Effector memory CD8-positive, alpha-beta T cell (primary cell): ENCODE measurements around the gene OR2B2.
"Not testable (repeated sequence)": the region's sequence is repeated elsewhere in the genome, so short reads cannot be mapped to it uniquely, and the experiment has no call there.

Experiments used
- ATAC-seq: fragments of 150-1000 bp; cut with Tn5 transposase; replicated peaks from 2 replicates; pipeline ENCODE4 v1.10.0; 2021; ENCODE audit warnings: mild to moderate bottlenecking, moderate library complexity
- DNase-seq, 3 experiments: peaks; one replicate each; pipeline ENCODE4 v3.0.0; 2021
- H3K27ac Mint-ChIP-seq, 2 donors: one replicate each; pipeline ENCODE4 v1.8.0; 2022; ENCODE audit warnings: mild to moderate bottlenecking in 2 of 2, mixed read lengths in 2 of 2, moderate library complexity in 2 of 2
- H3K27me3 Mint-ChIP-seq, 2 donors: one replicate each; pipeline ENCODE4 v1.8.0; 2022; ENCODE audit warnings: mixed read lengths in 2 of 2
- H3K36me3 Mint-ChIP-seq: one replicate; pipeline ENCODE4 v1.8.0; 2022; ENCODE audit warnings: mild to moderate bottlenecking, moderate library complexity, mixed read lengths; ENCODE audit not compliant: insufficient read depth
- H3K4me1 Mint-ChIP-seq, 2 donors: one replicate each; pipeline ENCODE4 v1.8.0; 2022; ENCODE audit warnings: low read depth in 2 of 2, mixed read lengths in 2 of 2
- H3K4me3 Mint-ChIP-seq, 2 donors: one replicate each; pipeline ENCODE4 v1.8.0; 2022; ENCODE audit warnings: mild to moderate bottlenecking in 2 of 2, mixed read lengths in 2 of 2, moderate library complexity in 2 of 2
- H3K9me3 Mint-ChIP-seq, 2 donors: one replicate each; pipeline ENCODE4 v1.8.0; 2022; ENCODE audit warnings: mixed read lengths in 2 of 2

OR2B2 gene

DNA sequence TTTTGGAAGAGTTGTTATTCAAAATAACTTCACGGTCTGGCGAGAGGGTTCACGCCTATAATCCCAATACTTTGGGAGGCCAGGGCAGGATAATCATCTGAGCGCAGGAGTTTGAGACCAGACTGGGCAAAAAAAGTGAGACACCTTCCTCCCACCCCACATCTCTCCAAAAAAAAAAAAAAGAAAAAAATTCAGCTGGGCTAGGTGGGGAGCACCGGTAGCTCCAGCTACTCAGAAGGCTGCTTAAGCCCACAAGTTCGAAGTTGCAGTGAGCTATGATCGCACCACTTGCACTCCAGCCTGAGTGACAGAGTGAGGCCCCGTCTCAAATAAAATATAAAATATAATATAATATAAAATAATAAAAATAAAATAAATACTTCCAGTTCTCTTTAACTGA lies 10.4 kb downstream of the OR2B2 start:
- H3K27ac Mint-ChIP-seq, result peak overlapping the region; percentile 100
- ATAC-seq, result no peak
- H3K4me3 Mint-ChIP-seq, result peak overlapping the region; percentile 85 to 88

DNA sequence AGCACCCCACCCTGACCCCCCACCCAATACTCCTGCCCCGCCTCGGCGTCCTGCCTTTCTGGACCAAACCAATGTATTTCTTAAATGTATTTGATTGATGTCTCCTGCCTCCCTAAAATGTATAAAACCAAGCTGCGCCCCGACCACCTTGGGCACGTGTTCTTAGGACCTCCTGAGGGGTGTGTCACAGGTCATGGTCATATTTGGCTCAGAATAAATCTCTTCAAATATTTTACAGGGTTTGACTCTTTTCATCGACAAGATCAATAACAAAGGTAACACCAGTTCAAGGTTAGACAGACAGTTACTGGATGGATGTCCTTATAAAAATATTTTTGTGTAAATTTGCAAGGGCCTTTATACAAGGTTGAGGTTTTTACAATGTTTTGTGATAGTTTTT lies 12.0 kb downstream of the OR2B2 start:
- H3K27me3 Mint-ChIP-seq, H3K9me3 Mint-ChIP-seq, H3K4me1 Mint-ChIP-seq, H3K4me3 Mint-ChIP-seq, ATAC-seq, H3K27ac Mint-ChIP-seq, DNase-seq: not testable (repeated sequence)
- H3K36me3 Mint-ChIP-seq, result peaks cover 28% of the 10 kb centered on the region

More for the DNA sequence above, 10.4 kb downstream of the OR2B2 start:
- H3K4me1 Mint-ChIP-seq, result peaks cover 7% of the 10 kb centered on the region in 2 donors
- H3K9me3 Mint-ChIP-seq, result no peaks in the 10 kb centered on the region
- no peak for DNase-seq
- H3K36me3 Mint-ChIP-seq, result peaks cover 28% of the 10 kb centered on the region
- H3K27me3 Mint-ChIP-seq, result peaks cover 0 to 18% of the 10 kb centered on the region in 2 donors

GRCh38 chr6:27899543-27899942 lies 12.7 kb downstream of the OR2B2 start:
- DNase-seq, result no peak
- Mint-ChIP-seq H3K4me1 (peaks cover 7% of the 10 kb centered on the region in 2 donors), H3K27me3 (peaks cover 0 to 4% of the 10 kb centered on the region in 2 donors), H3K9me3 (no peaks in the 10 kb centered on the region), H3K36me3 (peaks cover 28% of the 10 kb centered on the region), H3K4me3 (no peak overlapping the region), H3K27ac (no peak overlapping the region)
- ATAC-seq, result no peak

DNA sequence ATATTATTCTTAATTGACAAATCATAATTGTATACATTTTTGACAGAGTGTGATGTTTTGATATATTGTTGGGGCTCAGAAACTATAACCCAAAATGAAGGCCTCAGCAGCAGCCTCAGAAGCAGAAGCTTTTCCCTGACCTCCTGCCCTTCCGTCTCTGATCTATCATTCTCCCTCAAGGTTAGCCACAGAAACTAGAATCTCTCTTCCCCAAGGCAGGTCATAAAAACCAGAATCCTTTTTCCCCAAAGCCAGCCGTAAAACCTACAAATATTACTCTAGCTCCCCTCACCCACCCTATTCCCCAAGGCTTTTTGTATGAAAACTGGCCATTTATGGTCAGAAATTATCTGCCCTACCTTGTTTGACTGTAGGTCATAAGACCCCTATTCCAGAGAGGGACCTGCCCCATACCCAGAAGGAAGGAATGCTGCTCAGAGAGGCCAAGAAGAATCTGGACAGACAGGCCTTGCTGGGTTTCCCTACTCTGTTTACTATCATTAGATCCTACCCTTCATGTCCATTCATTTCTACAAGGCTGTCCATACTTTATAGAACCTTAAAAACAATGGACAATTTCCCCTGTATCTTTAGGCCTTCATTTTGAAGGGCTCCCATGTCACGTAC lies 14.5 kb downstream of the OR2B2 start:
- no peak overlapping the region for H3K27ac Mint-ChIP-seq
- H3K4me1 Mint-ChIP-seq, result peaks cover 14 to 15% of the 10 kb centered on the region in 2 donors
- no peaks in the 10 kb centered on the region for H3K9me3 Mint-ChIP-seq
- no peaks in the 10 kb centered on the region for H3K27me3 Mint-ChIP-seq
- peaks cover 16% of the 10 kb centered on the region for H3K36me3 Mint-ChIP-seq
- no peak overlapping the region for H3K4me3 Mint-ChIP-seq
- ATAC-seq (no peak), DNase-seq (no peak)

GRCh38 chr6:27896398-27896796 lies 15.8 kb downstream of the OR2B2 start:
- ATAC-seq (no peak), DNase-seq (no peak)
- H3K9me3 Mint-ChIP-seq, result peaks cover 0 to 5% of the 10 kb centered on the region in 2 donors
- peaks cover 3% of the 10 kb centered on the region for H3K36me3 Mint-ChIP-seq
- peak overlapping the region; percentile 40 to 44 for H3K4me3 Mint-ChIP-seq
- H3K27ac Mint-ChIP-seq, result no peak overlapping the region
- H3K4me1 Mint-ChIP-seq, result peaks cover 15 to 17% of the 10 kb centered on the region in 2 donors
- H3K27me3 Mint-ChIP-seq, result no peaks in the 10 kb centered on the region

- peaks cover 0 to 7% of the 10 kb centered on the region in 2 donors for H3K9me3 Mint-ChIP-seq
- no peak overlapping the region for H3K27ac Mint-ChIP-seq
- H3K27me3 Mint-ChIP-seq, result no peaks in the 10 kb centered on the region
- ATAC-seq, result peak; percentile 28
- no peak overlapping the region for H3K4me3 Mint-ChIP-seq
- no peaks in the 10 kb centered on the region for H3K36me3 Mint-ChIP-seq
- DNase-seq, result peak; percentile 53 to 67 (median 61)
- H3K4me1 Mint-ChIP-seq, result peaks cover 24 to 28% of the 10 kb centered on the region in 2 donors
Observed at GRCh38 chr6:27894839-27895762, 17.1 kb downstream of the OR2B2 start.

GRCh38 chr6:27893836-27894807 lies 18.1 kb downstream of the OR2B2 start:
- Mint-ChIP-seq H3K27me3 (no peaks in the 10 kb centered on the region), H3K27ac (no peak overlapping the region), H3K4me3 (no peak overlapping the region), H3K4me1 (peaks cover 30 to 36% of the 10 kb centered on the region in 2 donors), H3K9me3 (peaks cover 0 to 7% of the 10 kb centered on the region in 2 donors), H3K36me3 (no peaks in the 10 kb centered on the region)
- ATAC-seq, result peak; percentile 9
- DNase-seq, result peak; percentile 70 to 73 (median 73)

DNA sequence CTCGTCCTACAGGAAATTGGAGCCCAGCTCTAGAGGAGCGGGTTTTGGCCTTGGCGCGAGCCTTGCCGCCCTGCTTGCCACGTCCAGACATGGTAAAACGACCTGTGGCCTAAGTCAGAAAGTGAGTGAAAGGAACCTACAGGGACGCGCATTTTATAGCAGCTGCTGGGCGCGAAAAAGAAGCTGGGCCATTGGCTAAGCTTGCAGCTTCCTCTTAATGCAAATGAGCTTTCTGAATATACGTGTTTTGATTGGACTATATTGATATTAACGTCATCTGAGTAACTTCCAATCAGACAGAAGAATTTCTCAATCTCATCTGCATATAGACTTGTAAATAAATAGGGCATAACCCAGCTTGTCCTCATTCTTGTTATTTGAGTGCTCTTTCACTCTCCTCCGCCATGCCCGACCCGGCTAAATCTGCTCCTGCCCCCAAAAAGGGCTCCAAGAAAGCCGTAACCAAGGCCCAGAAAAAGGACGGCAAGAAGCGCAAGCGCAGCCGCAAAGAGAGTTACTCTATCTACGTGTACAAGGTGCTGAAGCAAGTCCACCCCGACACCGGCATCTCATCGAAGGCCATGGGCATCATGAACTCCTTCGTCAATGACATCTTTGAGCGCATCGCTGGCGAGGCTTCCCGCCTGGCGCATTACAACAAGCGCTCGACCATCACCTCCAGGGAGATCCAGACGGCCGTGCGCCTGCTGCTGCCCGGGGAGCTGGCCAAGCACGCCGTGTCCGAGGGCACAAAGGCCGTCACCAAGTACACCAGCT lies 18.9 kb downstream of the OR2B2 start:
- H3K36me3 Mint-ChIP-seq, result no peaks in the 10 kb centered on the region
- H3K4me1 Mint-ChIP-seq, result peaks cover 30 to 36% of the 10 kb centered on the region in 2 donors
- peak; percentile 82 to 88 (median 84) for DNase-seq
- ATAC-seq, result peak; percentile 68
- no peaks in the 10 kb centered on the region for H3K27me3 Mint-ChIP-seq
- H3K27ac Mint-ChIP-seq, result no peak overlapping the region
- peaks cover 0 to 7% of the 10 kb centered on the region in 2 donors for H3K9me3 Mint-ChIP-seq
- H3K4me3 Mint-ChIP-seq, result no peak overlapping the region

GRCh38 chr6:27892649-27893058 lies 19.5 kb downstream of the OR2B2 start:
- no peaks in the 10 kb centered on the region for H3K27me3 Mint-ChIP-seq
- no peak overlapping the region for H3K27ac Mint-ChIP-seq
- ATAC-seq, result peak; percentile 12
- H3K36me3 Mint-ChIP-seq, result no peaks in the 10 kb centered on the region
- no peak for DNase-seq
- peaks cover 0 to 7% of the 10 kb centered on the region in 2 donors for H3K9me3 Mint-ChIP-seq
- H3K4me3 Mint-ChIP-seq, result no peak overlapping the region
- H3K4me1 Mint-ChIP-seq, result peaks cover 30 to 36% of the 10 kb centered on the region in 2 donors

DNA sequence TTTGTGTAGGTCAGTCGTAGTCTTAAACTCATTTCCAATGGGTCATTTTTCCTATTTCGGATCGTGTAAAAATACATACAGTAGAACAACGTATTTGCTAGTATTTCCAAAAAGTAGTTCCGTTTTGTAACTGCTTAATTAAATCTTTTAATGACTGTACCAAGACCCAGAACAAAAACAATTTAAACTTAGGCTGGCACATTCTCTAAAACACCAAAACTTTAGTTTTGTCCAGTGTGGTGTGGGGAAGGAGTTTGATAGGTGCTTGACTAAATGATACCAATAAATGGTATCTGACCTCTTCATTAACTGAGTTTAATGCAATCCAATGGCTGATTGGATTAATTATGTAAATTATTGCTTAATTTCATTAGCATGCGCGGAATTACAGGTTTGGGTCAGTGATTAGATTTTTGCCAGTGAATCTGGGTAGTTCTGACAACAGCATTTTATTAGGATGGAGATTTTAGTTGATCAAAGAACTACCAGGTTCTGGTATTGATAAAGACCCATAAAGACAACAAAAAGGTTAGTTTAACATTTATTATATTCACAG lies 20.8 kb downstream of the OR2B2 start:
- Mint-ChIP-seq H3K27me3 (no peaks in the 10 kb centered on the region), H3K27ac (peak overlapping the region in 1 of 2 donors; percentile 85), H3K4me1 (peaks cover 30 to 36% of the 10 kb centered on the region in 2 donors), H3K9me3 (peaks cover 0 to 7% of the 10 kb centered on the region in 2 donors), H3K4me3 (peak overlapping the region in 1 of 2 donors; percentile 70), H3K36me3 (no peaks in the 10 kb centered on the region)
- ATAC-seq (no peak), DNase-seq (no peak)

- peak overlapping the region in 1 of 2 donors; percentile 70 for H3K4me3 Mint-ChIP-seq
- peak; percentile 74 to 82 (median 79) for DNase-seq
- H3K4me1 Mint-ChIP-seq, result peaks cover 30 to 36% of the 10 kb centered on the region in 2 donors
- H3K27me3 Mint-ChIP-seq, result no peaks in the 10 kb centered on the region
- ATAC-seq, result peak; percentile 57
- H3K36me3 Mint-ChIP-seq, result no peaks in the 10 kb centered on the region
- peak overlapping the region in 1 of 2 donors; percentile 85 for H3K27ac Mint-ChIP-seq
- H3K9me3 Mint-ChIP-seq, result peaks cover 0 to 7% of the 10 kb centered on the region in 2 donors
Observed at GRCh38 chr6:27890445-27891319, 21.5 kb downstream of the OR2B2 start.
